Measurements from ENCODE around the gene CAPN1. TPM values are rescaled to one million over a fixed set of nuclear protein-coding genes. Genes with fewer than 3 reads are reported as not detected.

CAPN1 gene
- polyA plus RNA-seq, 1 donor = 106 TPM

- Histone ChIP-seq H3K4me3 (ENCODE audit: low read length) (no peak overlapping the region), H3K27me3 (ENCODE audit: control insufficient read depth, insufficient read depth, low read length) (no peaks in the 10 kb centered on the region), H3K4me1 (ENCODE audit: control insufficient read depth, insufficient read depth, low read length) (peaks cover 41% of the 10 kb centered on the region), H3K9me3 (ENCODE audit: control insufficient read depth, low read depth, low read length) (no peaks in the 10 kb centered on the region), H3K36me3 (ENCODE audit: control insufficient read depth, insufficient read depth, low read length) (peaks cover 59% of the 10 kb centered on the region), H3K27ac (ENCODE audit: low read length) (no peak overlapping the region)
- no CpG with 5 or more reads among the region's 20 CpGs for WGBS (ENCODE audit: insufficient coverage, low lambda C conversion rate)
- DNase-seq = no peak
Observed at GRCh38 chr11:65209711-65210360, 28.1 kb downstream of the CAPN1 start.

GRCh38 chr11:65210361-65210731, 28.6 kb downstream of the CAPN1 start:
- no peak for DNase-seq
- no peak overlapping the region for H3K4me3 ChIP-seq (ENCODE audit: low read length)
- H3K36me3 ChIP-seq (ENCODE audit: control insufficient read depth, insufficient read depth, low read length) = peaks cover 54% of the 10 kb centered on the region
- H3K4me1 ChIP-seq (ENCODE audit: control insufficient read depth, insufficient read depth, low read length) = peaks cover 41% of the 10 kb centered on the region
- WGBS (ENCODE audit: insufficient coverage, low lambda C conversion rate) = no CpG with 5 or more reads among the region's 14 CpGs
- H3K27me3 ChIP-seq (ENCODE audit: control insufficient read depth, insufficient read depth, low read length) = no peaks in the 10 kb centered on the region
- H3K27ac ChIP-seq (ENCODE audit: low read length) = no peak overlapping the region
- H3K9me3 ChIP-seq (ENCODE audit: control insufficient read depth, low read depth, low read length) = no peaks in the 10 kb centered on the region

- Histone ChIP-seq H3K27ac (ENCODE audit: low read length) (no peak overlapping the region), H3K27me3 (ENCODE audit: control insufficient read depth, insufficient read depth, low read length) (no peaks in the 10 kb centered on the region), H3K4me1 (ENCODE audit: control insufficient read depth, insufficient read depth, low read length) (peaks cover 41% of the 10 kb centered on the region), H3K9me3 (ENCODE audit: control insufficient read depth, low read depth, low read length) (no peaks in the 10 kb centered on the region), H3K36me3 (ENCODE audit: control insufficient read depth, insufficient read depth, low read length) (peaks cover 50% of the 10 kb centered on the region), H3K4me3 (ENCODE audit: low read length) (no peak overlapping the region)
- peak in 1 of 2 donors; percentile 19 for DNase-seq
- WGBS (ENCODE audit: insufficient coverage, low lambda C conversion rate) = no CpG with 5 or more reads among the region's 4 CpGs
Observed at GRCh38 chr11:65210748-65211147, 29.0 kb downstream of the CAPN1 start.

GRCh38 chr11:65211293-65212105, 29.8 kb downstream of the CAPN1 start:
- Histone ChIP-seq H3K27me3 (ENCODE audit: control insufficient read depth, insufficient read depth, low read length) (no peaks in the 10 kb centered on the region), H3K27ac (ENCODE audit: low read length) (no peak overlapping the region), H3K9me3 (ENCODE audit: control insufficient read depth, low read depth, low read length) (no peaks in the 10 kb centered on the region), H3K4me3 (ENCODE audit: low read length) (no peak overlapping the region), H3K4me1 (ENCODE audit: control insufficient read depth, insufficient read depth, low read length) (peaks cover 41% of the 10 kb centered on the region), H3K36me3 (ENCODE audit: control insufficient read depth, insufficient read depth, low read length) (peaks cover 43% of the 10 kb centered on the region)
- DNase-seq = peak; percentile 26 to 42
- no CpG with 5 or more reads among the region's 29 CpGs for WGBS (ENCODE audit: insufficient coverage, low lambda C conversion rate)

GRCh38 chr11:65212226-65212801, 30.6 kb downstream of the CAPN1 start:
- Histone ChIP-seq H3K9me3 (ENCODE audit: control insufficient read depth, low read depth, low read length) (no peaks in the 10 kb centered on the region), H3K4me1 (ENCODE audit: control insufficient read depth, insufficient read depth, low read length) (peaks cover 41% of the 10 kb centered on the region), H3K36me3 (ENCODE audit: control insufficient read depth, insufficient read depth, low read length) (peaks cover 39% of the 10 kb centered on the region), H3K4me3 (ENCODE audit: low read length) (no peak overlapping the region), H3K27me3 (ENCODE audit: control insufficient read depth, insufficient read depth, low read length) (no peaks in the 10 kb centered on the region), H3K27ac (ENCODE audit: low read length) (peak overlapping the region; percentile 26)
- peak; percentile 71 to 76 for DNase-seq
- WGBS (ENCODE audit: insufficient coverage, low lambda C conversion rate) = no CpG with 5 or more reads among the region's 13 CpGs

GRCh38 chr11:65213322-65214211, 31.8 kb downstream of the CAPN1 start:
- no peak for DNase-seq
- peaks cover 31% of the 10 kb centered on the region for H3K36me3 ChIP-seq (ENCODE audit: control insufficient read depth, insufficient read depth, low read length)
- H3K27me3 ChIP-seq (ENCODE audit: control insufficient read depth, insufficient read depth, low read length) = no peaks in the 10 kb centered on the region
- H3K9me3 ChIP-seq (ENCODE audit: control insufficient read depth, low read depth, low read length) = no peaks in the 10 kb centered on the region
- H3K4me1 ChIP-seq (ENCODE audit: control insufficient read depth, insufficient read depth, low read length) = peaks cover 41% of the 10 kb centered on the region
- no peak overlapping the region for H3K4me3 ChIP-seq (ENCODE audit: low read length)
- no peak overlapping the region for H3K27ac ChIP-seq (ENCODE audit: low read length)
- no CpG with 5 or more reads among the region's 26 CpGs for WGBS (ENCODE audit: insufficient coverage, low lambda C conversion rate)

- DNase-seq = no peak
- Histone ChIP-seq H3K36me3 (ENCODE audit: control insufficient read depth, insufficient read depth, low read length) (peaks cover 24% of the 10 kb centered on the region), H3K4me3 (ENCODE audit: low read length) (no peak overlapping the region), H3K4me1 (ENCODE audit: control insufficient read depth, insufficient read depth, low read length) (peaks cover 35% of the 10 kb centered on the region), H3K27me3 (ENCODE audit: control insufficient read depth, insufficient read depth, low read length) (no peaks in the 10 kb centered on the region), H3K9me3 (ENCODE audit: control insufficient read depth, low read depth, low read length) (no peaks in the 10 kb centered on the region), H3K27ac (ENCODE audit: low read length) (no peak overlapping the region)
- 100% methylated on average over 1 of the region's 16 CpGs for WGBS (ENCODE audit: insufficient coverage, low lambda C conversion rate)
Observed at GRCh38 chr11:65214212-65214845, 32.6 kb downstream of the CAPN1 start.

GRCh38 chr11:65215441-65216076, 33.8 kb downstream of the CAPN1 start:
- H3K36me3 ChIP-seq (ENCODE audit: control insufficient read depth, insufficient read depth, low read length) = peaks cover 12% of the 10 kb centered on the region
- H3K27me3 ChIP-seq (ENCODE audit: control insufficient read depth, insufficient read depth, low read length) = no peaks in the 10 kb centered on the region
- WGBS (ENCODE audit: insufficient coverage, low lambda C conversion rate) = 87% methylated on average over 10 of the region's 24 CpGs
- H3K27ac ChIP-seq (ENCODE audit: low read length) = no peak overlapping the region
- H3K4me3 ChIP-seq (ENCODE audit: low read length) = no peak overlapping the region
- H3K4me1 ChIP-seq (ENCODE audit: control insufficient read depth, insufficient read depth, low read length) = peaks cover 35% of the 10 kb centered on the region
- DNase-seq = no peak
- H3K9me3 ChIP-seq (ENCODE audit: control insufficient read depth, low read depth, low read length) = no peaks in the 10 kb centered on the region

GRCh38 chr11:65216830-65217229, 35.1 kb downstream of the CAPN1 start:
- no CpG with 5 or more reads among the region's 6 CpGs for WGBS (ENCODE audit: insufficient coverage, low lambda C conversion rate)
- Histone ChIP-seq H3K9me3 (ENCODE audit: control insufficient read depth, low read depth, low read length) (no peaks in the 10 kb centered on the region), H3K4me1 (ENCODE audit: control insufficient read depth, insufficient read depth, low read length) (peaks cover 22% of the 10 kb centered on the region), H3K36me3 (ENCODE audit: control insufficient read depth, insufficient read depth, low read length) (no peaks in the 10 kb centered on the region), H3K27ac (ENCODE audit: low read length) (no peak overlapping the region), H3K4me3 (ENCODE audit: low read length) (no peak overlapping the region), H3K27me3 (ENCODE audit: control insufficient read depth, insufficient read depth, low read length) (no peaks in the 10 kb centered on the region)
- DNase-seq = no peak

Measured in large intestine (tissue), 3 donors.